Neural crest cell (in vitro differentiated cells): ENCODE measurements around the gene TCAF1. TPM values are rescaled to one million over a fixed set of nuclear protein-coding genes. Genes with fewer than 3 reads are reported as not detected.

Experiments
- DNase-seq: peaks from one replicate; pipeline ENCODE4 v3.0.0; 2021; ENCODE audit warnings: low read depth, mixed read lengths, low spot score
- H3K27ac Mint-ChIP-seq: one replicate; pipeline ENCODE4 v1.8.0; 2021; ENCODE audit warnings: mild to moderate bottlenecking, mixed read lengths; ENCODE audit not compliant: unreplicated experiment
- H3K27me3 Mint-ChIP-seq: 2 replicates; pipeline ENCODE4 v1.8.0; 2021; ENCODE audit warnings: low read depth, mild to moderate bottlenecking, mixed read lengths
- H3K36me3 Mint-ChIP-seq: 2 replicates; pipeline ENCODE4 v1.8.0; 2021; ENCODE audit warnings: low read depth, mild to moderate bottlenecking, mixed read lengths
- H3K4me1 Mint-ChIP-seq: 2 replicates; pipeline ENCODE4 v1.8.0; 2021; ENCODE audit warnings: mixed read lengths
- H3K4me3 Mint-ChIP-seq: one replicate; pipeline ENCODE4 v1.8.0; 2021; ENCODE audit warnings: mild to moderate bottlenecking, mixed read lengths
- H3K9me3 Mint-ChIP-seq: 2 replicates; pipeline ENCODE4 v1.8.0; 2021; ENCODE audit warnings: mixed read lengths
- total RNA-seq: library from RNA; stranded (reverse); gene quantifications from 2 replicates; pipeline ENCODE4 v1.2.1, GENCODE V29; 2021
- TF ChIP-seq, protein P1 (sequence below): fragments of 200-600 bp; sonication (generic); conservative IDR thresholded peaks from 2 replicates; pipeline ENCODE4 v1.5.0; 2021; ENCODE audit warnings: antibody characterized with exemption, mild to moderate bottlenecking

TCAF1 gene
- total RNA-seq, 1 donor from 2014 or later = 107 TPM

DNA sequence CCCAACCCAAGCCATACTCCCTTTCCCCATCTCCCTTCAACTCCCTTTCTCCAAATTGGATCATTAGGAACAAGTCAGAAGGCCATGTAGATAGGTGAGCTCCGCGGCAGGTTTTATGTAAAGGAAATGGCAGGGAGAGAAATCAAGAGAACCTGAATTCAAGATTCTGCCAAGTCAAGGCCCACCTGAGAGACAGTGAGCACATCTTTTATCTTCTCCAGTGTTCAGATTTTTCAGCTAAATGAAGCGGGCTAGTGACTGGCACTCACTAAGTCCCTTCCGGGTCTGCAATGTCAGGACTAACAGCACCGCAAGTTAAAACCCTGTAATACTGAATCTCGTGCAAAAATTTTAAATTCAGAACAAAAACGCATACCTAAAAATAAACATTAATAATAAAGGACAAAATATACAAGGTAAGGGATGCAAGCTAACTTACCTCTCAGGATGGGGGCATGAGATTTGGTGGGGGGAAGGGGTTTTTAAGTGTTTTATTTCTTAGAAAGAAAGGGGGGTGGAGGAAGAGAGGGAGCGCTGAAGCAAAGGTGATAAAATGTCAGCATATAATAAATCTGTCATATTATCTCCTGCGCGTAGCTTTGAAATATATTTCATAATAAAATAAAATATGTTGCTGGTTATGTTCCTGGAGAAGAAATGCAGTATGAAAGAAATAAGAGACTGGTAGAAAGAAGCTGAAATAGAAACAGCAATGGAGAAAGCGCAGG lies 17.6 kb downstream of the TCAF1 start:
- Mint-ChIP-seq H3K4me3 (peak overlapping the region; percentile 97), H3K27ac (no peak overlapping the region), H3K4me1 (peaks cover 65% of the 10 kb centered on the region), H3K36me3 (peaks cover 18% of the 10 kb centered on the region), H3K27me3 (no peaks in the 10 kb centered on the region), H3K9me3 (peaks cover 5% of the 10 kb centered on the region)
- DNase-seq = no peak
- TF ChIP-seq, protein P1, sequence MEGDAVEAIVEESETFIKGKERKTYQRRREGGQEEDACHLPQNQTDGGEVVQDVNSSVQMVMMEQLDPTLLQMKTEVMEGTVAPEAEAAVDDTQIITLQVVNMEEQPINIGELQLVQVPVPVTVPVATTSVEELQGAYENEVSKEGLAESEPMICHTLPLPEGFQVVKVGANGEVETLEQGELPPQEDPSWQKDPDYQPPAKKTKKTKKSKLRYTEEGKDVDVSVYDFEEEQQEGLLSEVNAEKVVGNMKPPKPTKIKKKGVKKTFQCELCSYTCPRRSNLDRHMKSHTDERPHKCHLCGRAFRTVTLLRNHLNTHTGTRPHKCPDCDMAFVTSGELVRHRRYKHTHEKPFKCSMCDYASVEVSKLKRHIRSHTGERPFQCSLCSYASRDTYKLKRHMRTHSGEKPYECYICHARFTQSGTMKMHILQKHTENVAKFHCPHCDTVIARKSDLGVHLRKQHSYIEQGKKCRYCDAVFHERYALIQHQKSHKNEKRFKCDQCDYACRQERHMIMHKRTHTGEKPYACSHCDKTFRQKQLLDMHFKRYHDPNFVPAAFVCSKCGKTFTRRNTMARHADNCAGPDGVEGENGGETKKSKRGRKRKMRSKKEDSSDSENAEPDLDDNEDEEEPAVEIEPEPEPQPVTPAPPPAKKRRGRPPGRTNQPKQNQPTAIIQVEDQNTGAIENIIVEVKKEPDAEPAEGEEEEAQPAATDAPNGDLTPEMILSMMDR = no peak

DNA sequence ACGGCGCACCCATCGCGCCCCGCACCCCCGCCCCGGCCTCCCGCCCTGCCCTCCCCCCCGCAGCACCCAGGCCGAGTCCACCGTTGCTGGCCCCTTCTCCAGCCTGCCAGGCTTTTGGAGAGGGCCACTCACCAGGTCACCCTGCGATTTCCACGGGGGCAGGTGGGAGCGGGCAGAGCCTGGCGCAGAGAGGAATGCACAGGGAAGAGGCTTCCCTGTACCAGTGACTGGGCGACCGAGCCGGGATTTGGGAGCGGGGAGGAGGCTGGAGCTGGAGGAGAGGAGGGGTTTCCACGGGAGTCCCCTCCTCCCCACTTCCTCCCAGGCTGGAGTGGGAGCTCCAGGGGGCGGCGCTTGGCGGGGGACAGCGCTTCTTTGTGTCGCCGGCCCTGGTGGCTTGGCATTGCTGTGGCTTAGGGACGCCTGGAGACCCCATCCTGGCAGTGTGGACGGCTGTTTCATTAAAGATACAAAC lies 19.3 kb downstream of the TCAF1 start:
- peak overlapping the region; percentile 98 for H3K27ac Mint-ChIP-seq
- H3K27me3 Mint-ChIP-seq = no peaks in the 10 kb centered on the region
- no peaks in the 10 kb centered on the region for H3K9me3 Mint-ChIP-seq

DNA sequence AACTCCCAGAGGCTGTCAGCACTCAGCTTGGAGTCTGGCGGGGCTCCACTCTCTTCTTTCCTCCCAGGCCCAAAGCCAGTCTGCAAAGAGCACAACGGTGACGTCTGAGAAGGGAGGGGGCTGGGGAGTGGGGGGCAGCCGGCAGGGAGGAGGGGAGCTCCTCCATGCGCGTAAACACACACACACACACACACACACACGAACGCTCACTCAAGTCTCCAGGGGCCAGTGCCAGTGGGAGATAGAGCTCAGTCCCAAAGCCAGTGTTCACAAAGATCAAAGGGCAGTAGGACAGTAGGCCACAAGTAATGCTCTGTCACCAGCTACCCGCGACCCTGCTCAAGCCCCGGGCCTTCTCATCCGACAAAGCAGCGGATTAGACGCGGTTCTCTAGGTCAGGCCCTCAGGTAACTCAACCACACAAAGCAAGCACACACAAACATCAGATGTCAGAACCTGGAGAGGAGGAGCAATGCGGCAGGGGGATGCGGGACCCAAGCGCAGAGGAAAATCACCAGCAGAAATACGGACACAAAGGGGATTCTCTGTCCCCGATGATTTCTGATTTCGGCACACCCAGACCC lies 19.9 kb downstream of the TCAF1 start:
- Mint-ChIP-seq H3K36me3 (peaks cover 9% of the 10 kb centered on the region), H3K27ac (peak overlapping the region; percentile 99), H3K4me1 (peaks cover 68% of the 10 kb centered on the region), H3K4me3 (peak overlapping the region; percentile 97), H3K9me3 (no peaks in the 10 kb centered on the region), H3K27me3 (no peaks in the 10 kb centered on the region)
- TF ChIP-seq, protein P1 = no peak
- DNase-seq = peak; percentile 70

More for the DNA sequence above, 19.3 kb downstream of the TCAF1 start:
- Mint-ChIP-seq H3K4me1 (peaks cover 68% of the 10 kb centered on the region), H3K36me3 (peaks cover 7% of the 10 kb centered on the region), H3K4me3 (peak overlapping the region; percentile 97)
- peak; percentile 70 for DNase-seq
- TF ChIP-seq, protein P1 = no peak

DNA sequence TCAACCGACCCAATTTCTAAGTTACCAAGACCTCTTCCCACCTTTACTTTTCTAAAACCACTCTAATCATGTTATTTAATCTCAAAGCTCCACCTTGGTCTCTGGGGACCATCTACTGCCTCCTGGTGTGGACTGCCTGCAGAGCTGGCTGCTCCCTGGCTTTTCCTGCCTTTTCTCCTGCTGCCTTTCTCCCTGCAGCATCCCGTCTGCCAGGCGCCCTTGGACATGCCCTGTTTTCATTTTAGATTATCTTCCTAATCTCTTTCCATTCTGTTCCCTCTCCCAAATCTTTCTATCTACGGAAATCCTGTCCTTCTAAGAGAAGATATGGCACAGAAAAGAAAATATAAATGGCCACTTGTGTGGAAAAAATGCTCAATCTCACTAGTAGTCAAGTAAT lies 23.1 kb downstream of the TCAF1 start:
- TF ChIP-seq, protein P1 = peak; percentile 14
- H3K4me1 Mint-ChIP-seq = peaks cover 50% of the 10 kb centered on the region
- no peaks in the 10 kb centered on the region for H3K27me3 Mint-ChIP-seq
- H3K27ac Mint-ChIP-seq = no peak overlapping the region
- no peak for DNase-seq
- H3K9me3 Mint-ChIP-seq = no peaks in the 10 kb centered on the region
- peaks cover 24% of the 10 kb centered on the region for H3K36me3 Mint-ChIP-seq
- H3K4me3 Mint-ChIP-seq = no peak overlapping the region

DNA sequence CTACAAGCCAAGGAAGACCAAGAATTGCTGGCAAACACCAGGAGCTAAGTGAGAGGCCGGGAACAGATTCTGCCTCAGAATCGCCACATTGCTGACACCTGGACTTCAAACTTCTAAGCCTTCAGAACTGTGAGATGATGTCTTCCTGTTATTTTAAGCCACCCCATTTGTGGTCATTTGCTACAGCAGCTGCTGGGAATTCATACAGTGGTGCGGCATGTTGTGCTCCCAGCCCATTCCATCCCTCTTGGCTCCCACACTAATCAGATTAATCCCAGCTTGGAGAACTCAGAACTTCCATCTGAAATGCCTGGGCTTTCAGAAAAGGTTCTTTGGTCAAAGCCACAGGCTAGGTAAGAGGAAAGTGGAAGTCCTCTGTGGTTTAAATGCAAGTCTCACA lies 24.9 kb downstream of the TCAF1 start:
- TF ChIP-seq, protein P1 = no peak
- no peak overlapping the region for H3K27ac Mint-ChIP-seq

More for the DNA sequence above, 24.9 kb downstream of the TCAF1 start:
- H3K36me3 Mint-ChIP-seq = peaks cover 19% of the 10 kb centered on the region
- peaks cover 38% of the 10 kb centered on the region for H3K4me1 Mint-ChIP-seq
- H3K27me3 Mint-ChIP-seq = no peaks in the 10 kb centered on the region
- H3K9me3 Mint-ChIP-seq = no peaks in the 10 kb centered on the region
- no peak for DNase-seq
- no peak overlapping the region for H3K4me3 Mint-ChIP-seq
